ENCODE data around the gene TADA2A.
"Not testable (repeated sequence)": the region's sequence is repeated elsewhere in the genome, so short reads cannot be mapped to it uniquely, and the experiment has no call there.

The TADA2A gene

DNA sequence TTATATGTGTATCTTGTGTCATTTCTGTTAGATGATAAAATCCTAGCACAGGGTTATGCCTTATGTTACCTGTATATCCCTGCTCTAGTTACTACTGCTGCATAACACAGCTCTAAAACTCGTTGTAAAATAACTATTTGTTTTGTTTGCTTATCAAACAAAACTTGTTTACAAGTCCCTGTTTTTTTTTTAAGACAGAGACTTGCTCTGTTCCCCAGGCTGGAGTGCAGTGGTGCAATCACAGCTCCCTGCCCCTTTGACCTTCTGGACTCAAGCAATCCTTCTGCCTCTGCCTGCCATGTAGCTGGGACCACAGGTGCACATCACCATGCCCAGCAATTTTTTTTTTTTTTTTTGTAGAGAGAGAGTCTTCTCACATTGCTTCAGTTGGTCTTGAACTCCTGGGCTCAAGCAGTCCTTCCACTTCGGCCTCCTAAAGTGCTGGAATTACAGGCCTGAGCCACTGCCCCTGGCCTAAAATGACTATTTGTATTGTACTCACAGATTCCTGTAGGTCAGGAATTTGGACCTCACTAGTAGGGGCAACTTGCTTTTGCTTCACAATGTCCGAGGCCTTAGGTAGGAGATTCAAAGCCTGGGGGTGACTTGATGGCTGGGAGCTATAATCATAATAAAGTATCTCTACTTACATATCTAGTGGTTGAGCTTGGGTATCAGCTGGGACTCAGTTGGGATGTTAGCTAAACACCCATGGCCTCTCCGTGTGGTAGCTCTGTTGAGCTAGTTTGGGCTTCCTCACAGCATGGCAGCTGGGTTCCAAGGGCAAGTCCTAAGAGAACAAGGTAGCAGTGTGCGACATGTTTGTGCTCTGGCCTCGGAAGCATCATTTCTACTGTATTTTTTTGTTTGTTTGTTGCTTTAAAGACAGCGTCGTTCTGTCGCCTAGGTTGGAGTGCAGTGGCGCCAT is 95.6 kb downstream of the TADA2A start:
- DNase-seq (ENCODE audit: low read depth), result no peak

DNA sequence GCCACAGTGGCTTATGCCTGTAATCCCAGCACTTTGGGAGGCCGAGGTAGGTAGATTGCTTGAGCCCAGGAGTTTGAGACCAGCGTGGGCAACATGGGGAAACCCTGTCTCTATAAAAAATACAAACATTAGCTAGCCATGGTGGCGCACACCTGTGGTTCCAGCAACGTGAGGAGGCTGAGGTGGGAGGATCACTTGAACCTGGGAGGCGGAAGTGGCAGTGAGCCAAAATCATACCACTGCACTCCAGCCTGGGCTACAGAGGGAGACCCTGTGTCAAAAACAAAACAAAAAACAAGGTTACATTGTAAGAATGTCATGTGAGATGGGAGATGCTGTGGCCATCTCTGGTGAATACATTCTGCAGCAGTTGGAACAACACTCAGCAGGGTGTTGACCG is 96.5 kb downstream of the TADA2A start:
- TF ChIP-seq, protein P1, sequence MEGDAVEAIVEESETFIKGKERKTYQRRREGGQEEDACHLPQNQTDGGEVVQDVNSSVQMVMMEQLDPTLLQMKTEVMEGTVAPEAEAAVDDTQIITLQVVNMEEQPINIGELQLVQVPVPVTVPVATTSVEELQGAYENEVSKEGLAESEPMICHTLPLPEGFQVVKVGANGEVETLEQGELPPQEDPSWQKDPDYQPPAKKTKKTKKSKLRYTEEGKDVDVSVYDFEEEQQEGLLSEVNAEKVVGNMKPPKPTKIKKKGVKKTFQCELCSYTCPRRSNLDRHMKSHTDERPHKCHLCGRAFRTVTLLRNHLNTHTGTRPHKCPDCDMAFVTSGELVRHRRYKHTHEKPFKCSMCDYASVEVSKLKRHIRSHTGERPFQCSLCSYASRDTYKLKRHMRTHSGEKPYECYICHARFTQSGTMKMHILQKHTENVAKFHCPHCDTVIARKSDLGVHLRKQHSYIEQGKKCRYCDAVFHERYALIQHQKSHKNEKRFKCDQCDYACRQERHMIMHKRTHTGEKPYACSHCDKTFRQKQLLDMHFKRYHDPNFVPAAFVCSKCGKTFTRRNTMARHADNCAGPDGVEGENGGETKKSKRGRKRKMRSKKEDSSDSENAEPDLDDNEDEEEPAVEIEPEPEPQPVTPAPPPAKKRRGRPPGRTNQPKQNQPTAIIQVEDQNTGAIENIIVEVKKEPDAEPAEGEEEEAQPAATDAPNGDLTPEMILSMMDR (IDR thresholded peaks at IDR 0.05; ENCODE audit: insufficient read depth, low read depth, low read length, missing control alignments), result no peak
- DNase-seq (ENCODE audit: low read depth), result no peak

More for the DNA sequence above, 95.6 kb downstream of the TADA2A start:
- TF ChIP-seq, protein P1 (IDR thresholded peaks at IDR 0.05; ENCODE audit: insufficient read depth, low read depth, low read length, missing control alignments), result no peak
- H3K4me3 ChIP-seq (ENCODE audit: low read length), result no peak overlapping the region

DNA sequence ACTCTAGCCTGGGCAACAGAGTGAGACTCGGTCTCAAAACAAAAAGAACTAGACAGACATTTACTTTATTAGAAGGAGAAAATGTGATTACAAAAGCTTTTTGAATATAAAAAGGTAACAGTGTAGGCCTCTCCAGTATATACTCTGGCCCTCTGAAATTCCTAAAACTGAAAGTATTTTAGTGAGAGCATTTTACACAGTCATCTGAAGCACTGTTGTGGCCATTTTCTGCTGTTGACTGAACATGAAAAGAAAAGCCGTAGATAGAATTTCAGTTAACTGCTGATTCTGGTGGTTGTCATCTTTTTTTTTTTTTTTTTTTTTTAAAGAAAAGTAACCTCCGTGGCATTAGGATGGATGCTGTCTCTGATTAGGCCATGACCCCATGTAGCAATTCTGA is 98.6 kb downstream of the TADA2A start:
- no peak for DNase-seq (ENCODE audit: low read depth)
- TF ChIP-seq, protein P1 (IDR thresholded peaks at IDR 0.05; ENCODE audit: insufficient read depth, low read depth, low read length, missing control alignments), result no peak
- no peak overlapping the region for H3K4me3 ChIP-seq (ENCODE audit: low read length)

More for the DNA sequence above, 96.5 kb downstream of the TADA2A start:
- H3K4me3 ChIP-seq (ENCODE audit: low read length), result no peak overlapping the region

DNA sequence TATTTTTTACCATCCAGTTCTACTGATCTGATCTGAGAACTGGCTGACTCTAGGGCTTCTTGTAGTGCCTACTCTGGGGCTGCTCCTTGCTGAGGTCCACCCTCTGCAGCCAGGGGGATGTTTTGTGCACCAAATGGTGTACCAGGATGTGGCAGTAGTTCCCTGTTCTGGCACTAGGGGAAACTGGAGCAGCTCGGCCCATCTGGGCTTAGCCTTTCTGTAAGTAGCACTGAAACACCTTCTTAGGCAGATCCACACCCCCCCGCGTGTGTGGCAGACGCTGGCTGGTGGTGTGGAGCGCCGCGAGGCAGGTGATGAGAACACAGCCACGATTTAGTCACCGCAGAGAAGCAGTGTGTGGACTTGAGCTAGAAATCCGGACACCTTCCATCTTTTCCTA is 100.0 kb downstream of the TADA2A start:
- no peak overlapping the region for H3K4me3 ChIP-seq (ENCODE audit: low read length)

DNA sequence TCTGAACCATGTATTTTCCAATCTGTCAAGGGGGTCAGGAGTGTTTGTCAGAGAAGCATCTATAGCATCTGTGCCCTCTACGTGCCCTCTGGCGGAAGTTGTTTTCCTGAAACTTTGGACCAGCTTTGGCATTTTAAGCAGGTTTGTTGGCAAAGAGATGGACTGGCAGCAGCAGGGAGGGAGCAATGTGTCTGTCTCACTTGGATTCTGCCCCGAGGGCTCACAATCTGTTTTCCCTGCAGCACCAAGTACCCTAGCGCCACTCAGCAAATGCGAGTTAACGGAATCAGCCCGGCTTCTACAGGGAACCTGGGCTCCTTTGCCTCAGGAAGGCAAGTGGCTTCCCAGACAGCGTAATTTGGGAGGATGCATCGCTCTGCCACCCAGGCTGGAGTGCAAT is 100.4 kb downstream of the TADA2A start:
- H3K4me3 ChIP-seq (ENCODE audit: low read length), result no peak overlapping the region
- no peak for DNase-seq (ENCODE audit: low read depth)
- TF ChIP-seq, protein P1 (IDR thresholded peaks at IDR 0.05; ENCODE audit: insufficient read depth, low read depth, low read length, missing control alignments), result no peak

More for the DNA sequence above, 100.0 kb downstream of the TADA2A start:
- TF ChIP-seq, protein P1 (IDR thresholded peaks at IDR 0.05; ENCODE audit: insufficient read depth, low read depth, low read length, missing control alignments), result peak; percentile 58
- DNase-seq (ENCODE audit: low read depth), result peak; percentile 45

DNA sequence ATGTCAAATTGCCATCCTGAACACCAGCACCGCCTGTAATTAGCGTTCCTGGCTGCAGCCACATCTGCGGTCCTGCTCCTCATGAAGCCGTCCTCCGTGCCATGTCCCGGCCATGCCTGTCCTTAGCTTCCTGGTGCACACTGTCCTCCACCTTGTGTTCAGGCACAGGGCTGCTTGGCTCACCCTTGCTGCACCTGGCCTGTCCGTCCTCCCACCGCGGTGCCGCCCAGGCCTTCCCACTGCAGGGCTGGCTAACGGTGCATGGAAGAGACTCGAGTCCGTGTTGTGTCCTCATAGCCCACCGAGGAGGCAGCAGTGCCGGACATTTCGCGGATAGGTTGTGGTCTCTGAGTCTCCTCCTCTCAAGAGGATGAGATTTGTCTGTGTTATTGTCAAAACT is 103.4 kb downstream of the TADA2A start:
- TF ChIP-seq, protein P1 (IDR thresholded peaks at IDR 0.05; ENCODE audit: insufficient read depth, low read depth, low read length, missing control alignments), result no peak
- H3K4me3 ChIP-seq (ENCODE audit: low read length), result no peak overlapping the region
- DNase-seq (ENCODE audit: low read depth), result no peak

DNA sequence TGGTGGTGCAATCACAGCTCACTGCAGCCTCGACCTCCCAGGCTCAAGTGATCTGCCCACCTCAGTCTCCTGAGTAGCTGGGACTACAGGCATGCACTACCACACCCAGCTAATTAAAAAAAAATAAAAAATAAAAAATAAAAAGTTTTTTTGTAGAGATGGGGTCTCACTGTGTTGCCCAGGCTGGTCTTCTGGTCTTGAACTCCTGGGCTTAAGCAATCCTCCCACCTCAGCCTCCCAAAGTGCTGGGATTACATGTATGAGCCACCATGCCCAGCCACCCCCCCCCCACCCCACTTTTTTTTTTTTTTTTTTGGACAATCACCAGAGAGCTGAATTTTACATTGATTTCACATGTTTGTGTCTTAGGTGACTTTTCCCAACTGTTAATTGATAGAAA is 105.0 kb downstream of the TADA2A start:
- DNase-seq (ENCODE audit: low read depth); H3K4me3 ChIP-seq (ENCODE audit: low read length): not testable (repeated sequence)
